ENCODE data around the gene UGGT1. TPM values are rescaled to one million over a fixed set of nuclear protein-coding genes. Genes with fewer than 3 reads are reported as not detected.

UGGT1 gene
- total and polyA plus RNA-seq, 2 donors (not counting 3 experiments of a cell fraction or from before 2014, with no cell fraction given) = 27.6 to 83.2 TPM

- BruUV-seq (replicated peaks) = no TSS peak
- Histone ChIP-seq H2AFZ (ENCODE audit: low read depth, low read length) (no peak overlapping the region), H3K4me2 (ENCODE audit: insufficient read depth, low read length) (peak overlapping the region; percentile 52), H4K20me1 (replicated peaks; ENCODE audit: control insufficient read depth, extremely low read depth, insufficient read depth, low read length) (no peaks in the 10 kb centered on the region), H3K79me2 (ENCODE audit: control insufficient read depth, insufficient read depth, low read length) (no peaks in the 10 kb centered on the region), H3K9ac (replicated peaks; ENCODE audit: extremely low read depth, insufficient read depth, low read length) (peak overlapping the region; percentile 41), H3K4me3 (replicated peaks in 1 of 3; ENCODE audit: insufficient read depth in 1 of 3, low read depth in 1 of 3, low read length in 3 of 3) (peak overlapping the region in 1 of 3 experiments; percentile 11), H3K27me3 (ENCODE audit: control insufficient read depth in 2 of 2, insufficient read depth in 2 of 2, low read length in 2 of 2) (no peaks in the 10 kb centered on the region), H3K27ac (ENCODE audit: insufficient read depth, low read depth, low read length) (peak overlapping the region; percentile 48), H3K9me1 (replicated peaks; ENCODE audit: control insufficient read depth, extremely low read depth, insufficient read depth, low read length) (no peaks in the 10 kb centered on the region), H3K4me1 (ENCODE audit: control insufficient read depth, extremely low read depth, insufficient read depth, low read length) (peaks cover 23% of the 10 kb centered on the region), H3K36me3 (ENCODE audit: control insufficient read depth in 2 of 2, extremely low read depth in 1 of 2, insufficient read depth in 2 of 2, low read length in 2 of 2) (peaks cover 19 to 22% of the 10 kb centered on the region in 2 experiments), H3K9me3 (replicated peaks; ENCODE audit: control insufficient read depth, insufficient read depth, low read length) (no peaks in the 10 kb centered on the region)
- CTCF ChIA-PET = interaction anchor here (1.1 to 2.9 kb wide), 12 partner anchors 9 to 556 kb away, joined by 3 to 66 read pairs (median 6); no protein-coding TSS in a partner anchor
- POLR2A ChIA-PET = no interaction called here
- intact Hi-C loops (cut with micrococcal nuclease) (loop anchor here (2.0 to 10.0 kb wide), 2 partner anchors 555 to 575 kb away; no protein-coding TSS in a partner anchor), dilution Hi-C loops (cut with MboI; ENCODE audit: extremely low pct_ligation_motif_present, low sequenced_read_pairs) (no loop called here)
- FAIRE-seq = peak; percentile 47
- peak; percentile 39 for TF ChIP-seq POLR2AphosphoS5 (IDR thresholded peaks at IDR 0.05; ENCODE audit: insufficient read depth, low read depth, low read length)
- TF ChIP-seq, protein P1, sequence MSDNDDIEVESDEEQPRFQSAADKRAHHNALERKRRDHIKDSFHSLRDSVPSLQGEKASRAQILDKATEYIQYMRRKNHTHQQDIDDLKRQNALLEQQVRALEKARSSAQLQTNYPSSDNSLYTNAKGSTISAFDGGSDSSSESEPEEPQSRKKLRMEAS (IDR thresholded peaks at IDR 0.05; ENCODE audit: insufficient read depth, insufficient read length) = no peak
- TF ChIP-seq POLR2A (IDR thresholded peaks at IDR 0.05; ENCODE audit: low read depth, low read length) = no peak
- TF ChIP-seq JUN (IDR thresholded peaks at IDR 0.05; ENCODE audit: borderline replicate concordance, insufficient read depth, insufficient read length, low read depth) = peak; percentile 37
- TF ChIP-seq FOS (IDR thresholded peaks at IDR 0.05; ENCODE audit: borderline replicate concordance, insufficient read depth, low read length) = peak; percentile 52
- TF ChIP-seq GATA2 (IDR thresholded peaks at IDR 0.05; ENCODE audit: insufficient read depth, insufficient read length, low read depth, low read length) = peak; percentile 43
- TF ChIP-seq MYC (IDR thresholded peaks at IDR 0.05; ENCODE audit: low read depth, low read length) = no peak
- no peak for TF ChIP-seq EZH2 (IDR thresholded peaks at IDR 0.05; ENCODE audit: borderline replicate concordance, low read depth, low read length, severe bottlenecking)
- TF ChIP-seq, protein P2, sequence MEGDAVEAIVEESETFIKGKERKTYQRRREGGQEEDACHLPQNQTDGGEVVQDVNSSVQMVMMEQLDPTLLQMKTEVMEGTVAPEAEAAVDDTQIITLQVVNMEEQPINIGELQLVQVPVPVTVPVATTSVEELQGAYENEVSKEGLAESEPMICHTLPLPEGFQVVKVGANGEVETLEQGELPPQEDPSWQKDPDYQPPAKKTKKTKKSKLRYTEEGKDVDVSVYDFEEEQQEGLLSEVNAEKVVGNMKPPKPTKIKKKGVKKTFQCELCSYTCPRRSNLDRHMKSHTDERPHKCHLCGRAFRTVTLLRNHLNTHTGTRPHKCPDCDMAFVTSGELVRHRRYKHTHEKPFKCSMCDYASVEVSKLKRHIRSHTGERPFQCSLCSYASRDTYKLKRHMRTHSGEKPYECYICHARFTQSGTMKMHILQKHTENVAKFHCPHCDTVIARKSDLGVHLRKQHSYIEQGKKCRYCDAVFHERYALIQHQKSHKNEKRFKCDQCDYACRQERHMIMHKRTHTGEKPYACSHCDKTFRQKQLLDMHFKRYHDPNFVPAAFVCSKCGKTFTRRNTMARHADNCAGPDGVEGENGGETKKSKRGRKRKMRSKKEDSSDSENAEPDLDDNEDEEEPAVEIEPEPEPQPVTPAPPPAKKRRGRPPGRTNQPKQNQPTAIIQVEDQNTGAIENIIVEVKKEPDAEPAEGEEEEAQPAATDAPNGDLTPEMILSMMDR (IDR thresholded peaks at IDR 0.05; ENCODE audit: extremely low read depth in 1 of 2, insufficient read depth in 1 of 2, low read depth in 1 of 2, low read length in 2 of 2) = no peak
- DNase-seq (ENCODE audit: low read depth, low spot score) = peak; percentile 66
Observed at GRCh38 chr2:128180031-128180430, 89.0 kb downstream of the UGGT1 start.

All from endothelial cell of umbilical vein (primary cell).